ENCODE data around the gene MPPED2. TPM values are rescaled to one million over a fixed set of nuclear protein-coding genes. Genes with fewer than 3 reads are reported as not detected.

MPPED2 gene
- total RNA-seq, 1 experiment from 2014 or later = not detected

- intact Hi-C loops (cut with micrococcal nuclease) = no loop called here
- Histone ChIP-seq H3K9ac (ENCODE audit: low read length) (no peak overlapping the region), H4K20me1 (ENCODE audit: insufficient read depth) (no peaks in the 10 kb centered on the region), H3K27ac (ENCODE audit: low read depth, low read length) (no peak overlapping the region), H3K9me2 (ENCODE audit: insufficient read depth) (no peaks in the 10 kb centered on the region), H3K79me2 (ENCODE audit: insufficient read depth, low read length) (no peaks in the 10 kb centered on the region), H3K27me3 (ENCODE audit: insufficient read depth, low read length) (peaks cover 79% of the 10 kb centered on the region), H2AFZ (ENCODE audit: low read depth, low read length, poor library complexity, severe bottlenecking) (no peak overlapping the region), H3K9me3 (ENCODE audit: control insufficient read depth in 1 of 2, insufficient read depth in 1 of 2, low read depth in 1 of 2, low read length in 2 of 2) (no peaks in the 10 kb centered on the region), H3K4me2 (ENCODE audit: low read length) (no peak overlapping the region), H3K36me3 (ENCODE audit: control insufficient read depth in 1 of 2, insufficient read depth in 2 of 2, low read length in 2 of 2) (no peaks in the 10 kb centered on the region), H3K4me1 (ENCODE audit: control insufficient read depth in 1 of 2, insufficient read depth in 2 of 2, low read length in 2 of 2) (no peaks in the 10 kb centered on the region), H3K4me3 (replicated peaks in 1 of 2; ENCODE audit: low read depth in 1 of 2, low read length in 2 of 2) (no peak overlapping the region)
- ChIA-PET CTCF (no interaction called here), POLR2A (no interaction called here), RAD21 (ENCODE audit: low non-redundant PET in 1 of 2, low total read pairs in 2 of 2, uncharacterized antibody in 2 of 2, unreplicated experiment in 2 of 2) (no interaction called here)
- TF ChIP-seq POLR2A (IDR thresholded peaks at IDR 0.05; ENCODE audit: borderline replicate concordance, extremely low read depth, insufficient read depth, insufficient read length) (no peak), YY1 (IDR thresholded peaks at IDR 0.05; ENCODE audit: extremely low read depth, insufficient replicate concordance, low read depth, low read length) (no peak), MAX (IDR thresholded peaks at IDR 0.05) (no peak), RAD21 (IDR thresholded peaks at IDR 0.05; ENCODE audit: low read depth) (no peak), FOSL1 (IDR thresholded peaks at IDR 0.05; ENCODE audit: low read depth) (no peak), POLR2AphosphoS5 (IDR thresholded peaks at IDR 0.05; ENCODE audit: low read depth, low read length) (no peak), CBX3 (IDR thresholded peaks at IDR 0.05; ENCODE audit: low read depth) (no peak), EZH2 (IDR thresholded peaks at IDR 0.05) (no peak)
- TF ChIP-seq, protein P1, sequence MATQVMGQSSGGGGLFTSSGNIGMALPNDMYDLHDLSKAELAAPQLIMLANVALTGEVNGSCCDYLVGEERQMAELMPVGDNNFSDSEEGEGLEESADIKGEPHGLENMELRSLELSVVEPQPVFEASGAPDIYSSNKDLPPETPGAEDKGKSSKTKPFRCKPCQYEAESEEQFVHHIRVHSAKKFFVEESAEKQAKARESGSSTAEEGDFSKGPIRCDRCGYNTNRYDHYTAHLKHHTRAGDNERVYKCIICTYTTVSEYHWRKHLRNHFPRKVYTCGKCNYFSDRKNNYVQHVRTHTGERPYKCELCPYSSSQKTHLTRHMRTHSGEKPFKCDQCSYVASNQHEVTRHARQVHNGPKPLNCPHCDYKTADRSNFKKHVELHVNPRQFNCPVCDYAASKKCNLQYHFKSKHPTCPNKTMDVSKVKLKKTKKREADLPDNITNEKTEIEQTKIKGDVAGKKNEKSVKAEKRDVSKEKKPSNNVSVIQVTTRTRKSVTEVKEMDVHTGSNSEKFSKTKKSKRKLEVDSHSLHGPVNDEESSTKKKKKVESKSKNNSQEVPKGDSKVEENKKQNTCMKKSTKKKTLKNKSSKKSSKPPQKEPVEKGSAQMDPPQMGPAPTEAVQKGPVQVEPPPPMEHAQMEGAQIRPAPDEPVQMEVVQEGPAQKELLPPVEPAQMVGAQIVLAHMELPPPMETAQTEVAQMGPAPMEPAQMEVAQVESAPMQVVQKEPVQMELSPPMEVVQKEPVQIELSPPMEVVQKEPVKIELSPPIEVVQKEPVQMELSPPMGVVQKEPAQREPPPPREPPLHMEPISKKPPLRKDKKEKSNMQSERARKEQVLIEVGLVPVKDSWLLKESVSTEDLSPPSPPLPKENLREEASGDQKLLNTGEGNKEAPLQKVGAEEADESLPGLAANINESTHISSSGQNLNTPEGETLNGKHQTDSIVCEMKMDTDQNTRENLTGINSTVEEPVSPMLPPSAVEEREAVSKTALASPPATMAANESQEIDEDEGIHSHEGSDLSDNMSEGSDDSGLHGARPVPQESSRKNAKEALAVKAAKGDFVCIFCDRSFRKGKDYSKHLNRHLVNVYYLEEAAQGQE (IDR thresholded peaks at IDR 0.05; ENCODE audit: low read depth) = no peak
- TF ChIP-seq, protein P2, sequence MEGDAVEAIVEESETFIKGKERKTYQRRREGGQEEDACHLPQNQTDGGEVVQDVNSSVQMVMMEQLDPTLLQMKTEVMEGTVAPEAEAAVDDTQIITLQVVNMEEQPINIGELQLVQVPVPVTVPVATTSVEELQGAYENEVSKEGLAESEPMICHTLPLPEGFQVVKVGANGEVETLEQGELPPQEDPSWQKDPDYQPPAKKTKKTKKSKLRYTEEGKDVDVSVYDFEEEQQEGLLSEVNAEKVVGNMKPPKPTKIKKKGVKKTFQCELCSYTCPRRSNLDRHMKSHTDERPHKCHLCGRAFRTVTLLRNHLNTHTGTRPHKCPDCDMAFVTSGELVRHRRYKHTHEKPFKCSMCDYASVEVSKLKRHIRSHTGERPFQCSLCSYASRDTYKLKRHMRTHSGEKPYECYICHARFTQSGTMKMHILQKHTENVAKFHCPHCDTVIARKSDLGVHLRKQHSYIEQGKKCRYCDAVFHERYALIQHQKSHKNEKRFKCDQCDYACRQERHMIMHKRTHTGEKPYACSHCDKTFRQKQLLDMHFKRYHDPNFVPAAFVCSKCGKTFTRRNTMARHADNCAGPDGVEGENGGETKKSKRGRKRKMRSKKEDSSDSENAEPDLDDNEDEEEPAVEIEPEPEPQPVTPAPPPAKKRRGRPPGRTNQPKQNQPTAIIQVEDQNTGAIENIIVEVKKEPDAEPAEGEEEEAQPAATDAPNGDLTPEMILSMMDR (IDR thresholded peaks at IDR 0.05 in 2 of 3, conservative IDR thresholded peaks at IDR 0.05 in 1 of 3; ENCODE audit: borderline replicate concordance in 1 of 3, insufficient read depth in 1 of 3, low read depth in 2 of 3, low read length in 2 of 3) = no peak
- TF ChIP-seq, protein P3, sequence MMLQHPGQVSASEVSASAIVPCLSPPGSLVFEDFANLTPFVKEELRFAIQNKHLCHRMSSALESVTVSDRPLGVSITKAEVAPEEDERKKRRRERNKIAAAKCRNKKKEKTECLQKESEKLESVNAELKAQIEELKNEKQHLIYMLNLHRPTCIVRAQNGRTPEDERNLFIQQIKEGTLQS (IDR thresholded peaks at IDR 0.05) = no peak
- BruUV-seq (replicated peaks) = no TSS peak
- no peak for ATAC-seq
- DNase-seq (ENCODE audit: low read depth, low spot score) = no peak
Measured at GRCh38 chr11:30424321-30424720, 161.8 kb downstream of the MPPED2 start.
